Adrenal gland (tissue), 5 donors: ENCODE measurements around the gene SMURF2.

Experiments
- POLR2A ChIP-seq, 2 donors: fragments of 450-650 bp; IDR thresholded peaks; one replicate each; pipeline ENCODE4 v1.6.1; 2017; ENCODE audit warnings: antibody characterized with exemption in 2 of 2, mild to moderate bottlenecking in 2 of 2, moderate library complexity in 1 of 2
- TF ChIP-seq, protein P1 (sequence below), 6 experiments: fragments of 450-650 bp in 4 of 6; fragments of 200-600 bp in 2 of 6; sonication (generic) in 1 of 6; IDR thresholded peaks; 1 replicate in 5 of 6; 2 replicates in 1 of 6; pipeline versions ENCODE4 v1.5.1 to v1.8.0; 2016 to 2021; ENCODE audit warnings: antibody characterized with exemption in 6 of 6, mild to moderate bottlenecking in 2 of 6, moderate library complexity in 1 of 6
- donor health status: DM: no; HTN: no; CAD: no.

DNA sequence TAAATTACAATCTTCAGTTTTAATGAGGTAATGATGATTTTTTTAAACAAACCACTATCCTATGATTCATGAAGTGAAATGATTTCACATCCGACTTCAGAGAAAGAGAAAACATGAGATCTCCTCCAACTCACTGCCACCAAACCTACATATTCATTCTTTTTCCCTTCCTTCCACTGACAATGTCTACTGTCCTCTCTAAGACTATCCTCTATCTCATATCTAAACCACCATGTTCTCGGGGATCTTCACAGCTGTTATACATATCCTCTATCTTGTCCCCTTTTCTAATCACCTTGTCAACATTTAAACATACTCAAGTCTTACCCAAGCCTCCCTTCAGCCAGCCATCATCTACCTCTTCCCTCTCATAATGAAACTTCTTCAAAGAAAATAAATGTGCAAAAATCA lies 53.5 kb downstream of the SMURF2 start:
- TF ChIP-seq, protein P1, sequence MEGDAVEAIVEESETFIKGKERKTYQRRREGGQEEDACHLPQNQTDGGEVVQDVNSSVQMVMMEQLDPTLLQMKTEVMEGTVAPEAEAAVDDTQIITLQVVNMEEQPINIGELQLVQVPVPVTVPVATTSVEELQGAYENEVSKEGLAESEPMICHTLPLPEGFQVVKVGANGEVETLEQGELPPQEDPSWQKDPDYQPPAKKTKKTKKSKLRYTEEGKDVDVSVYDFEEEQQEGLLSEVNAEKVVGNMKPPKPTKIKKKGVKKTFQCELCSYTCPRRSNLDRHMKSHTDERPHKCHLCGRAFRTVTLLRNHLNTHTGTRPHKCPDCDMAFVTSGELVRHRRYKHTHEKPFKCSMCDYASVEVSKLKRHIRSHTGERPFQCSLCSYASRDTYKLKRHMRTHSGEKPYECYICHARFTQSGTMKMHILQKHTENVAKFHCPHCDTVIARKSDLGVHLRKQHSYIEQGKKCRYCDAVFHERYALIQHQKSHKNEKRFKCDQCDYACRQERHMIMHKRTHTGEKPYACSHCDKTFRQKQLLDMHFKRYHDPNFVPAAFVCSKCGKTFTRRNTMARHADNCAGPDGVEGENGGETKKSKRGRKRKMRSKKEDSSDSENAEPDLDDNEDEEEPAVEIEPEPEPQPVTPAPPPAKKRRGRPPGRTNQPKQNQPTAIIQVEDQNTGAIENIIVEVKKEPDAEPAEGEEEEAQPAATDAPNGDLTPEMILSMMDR (IDR thresholded peaks at IDR 0.05), result no peak
- TF ChIP-seq POLR2A (IDR thresholded peaks at IDR 0.05), result no peak
